BLaER1 (cell line): ENCODE data around the gene EMID1.

Experiments
- H3K27ac ChIP-seq: shearing (Covaris generic); formaldehyde crosslinking; 2 replicates; pipeline ENCODE4 v1.8.1; 2022
- H3K27me3 ChIP-seq: shearing (Covaris generic); formaldehyde crosslinking; 2 replicates; pipeline ENCODE4 v1.8.1; 2022
- H3K36me3 ChIP-seq: shearing (Covaris generic); formaldehyde crosslinking; 2 replicates; pipeline ENCODE4 v1.8.1; 2022
- H3K4me1 ChIP-seq: shearing (Covaris generic); formaldehyde crosslinking; 2 replicates; pipeline ENCODE4 v1.8.1; 2022
- H3K4me2 ChIP-seq: shearing (Covaris generic); formaldehyde crosslinking; 2 replicates; pipeline ENCODE4 v1.8.1; 2022
- H3K4me3 ChIP-seq: shearing (Covaris generic); formaldehyde crosslinking; 2 replicates; pipeline ENCODE4 v1.8.1; 2022
- H3K9ac ChIP-seq: shearing (Covaris generic); formaldehyde crosslinking; 2 replicates; pipeline ENCODE4 v1.8.1; 2022
- H3K9me3 ChIP-seq: shearing (Covaris generic); formaldehyde crosslinking; 2 replicates; pipeline ENCODE4 v1.8.1; 2022
- H4K20me1 ChIP-seq: shearing (Covaris generic); formaldehyde crosslinking; 2 replicates; pipeline ENCODE4 v1.8.1; 2022
- Cebpa-rat ChIP-seq: shearing (Covaris generic); IDR thresholded peaks from 2 replicates; pipeline ENCODE4 v1.8.1; 2022

The EMID1 gene

DNA sequence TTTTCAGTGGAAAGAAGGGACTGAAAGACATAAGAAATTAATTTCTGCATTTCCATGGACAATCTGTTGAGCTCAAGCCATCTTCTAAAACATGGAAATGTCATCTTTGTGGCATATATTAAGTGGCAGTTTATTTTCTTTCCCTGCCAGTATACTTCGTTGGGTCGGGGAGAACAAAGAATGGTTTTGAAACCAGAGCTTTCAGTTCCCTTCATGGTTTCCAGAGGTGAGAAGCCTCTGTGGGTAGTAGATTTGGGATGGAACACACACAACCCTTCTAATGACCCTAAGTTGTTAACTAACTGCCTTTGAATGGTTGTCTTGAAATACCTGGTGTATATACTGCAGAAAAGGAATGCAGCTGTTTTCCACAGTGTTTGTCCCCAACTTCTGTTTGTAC is 83.1 kb downstream of the EMID1 start:
- Histone ChIP-seq H3K4me2 (no peak overlapping the region), H3K4me3 (no peak overlapping the region), H4K20me1 (peaks cover 100% of the 10 kb centered on the region), H3K27me3 (no peaks in the 10 kb centered on the region), H3K9ac (no peak overlapping the region), H3K4me1 (no peaks in the 10 kb centered on the region), H3K36me3 (peaks cover 98% of the 10 kb centered on the region), H3K27ac (no peak overlapping the region), H3K9me3 (no peaks in the 10 kb centered on the region)
- no peak for TF ChIP-seq Cebpa-rat

DNA sequence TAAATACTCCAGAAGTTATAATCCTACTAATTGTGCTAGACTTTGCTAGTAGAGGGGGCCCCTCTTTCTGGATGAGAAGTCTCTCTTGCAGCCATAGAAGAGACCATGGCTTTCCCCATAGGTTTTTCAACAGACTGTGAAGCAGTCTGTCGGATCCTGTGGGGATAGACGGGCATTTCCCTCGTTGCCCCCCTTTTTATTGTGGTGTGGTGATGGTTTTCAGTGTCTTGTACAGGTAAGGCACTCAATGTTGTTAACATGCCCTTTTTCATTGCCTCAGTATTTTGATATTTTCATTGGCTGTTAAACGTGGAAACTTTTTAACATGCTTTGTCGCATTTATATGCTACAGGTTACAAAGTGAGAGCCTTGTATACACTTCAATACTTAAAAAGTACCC is 84.4 kb downstream of the EMID1 start:
- Histone ChIP-seq H4K20me1 (peaks cover 100% of the 10 kb centered on the region), H3K4me1 (no peaks in the 10 kb centered on the region), H3K4me2 (no peak overlapping the region), H3K9me3 (no peaks in the 10 kb centered on the region), H3K4me3 (no peak overlapping the region), H3K36me3 (peaks cover 98% of the 10 kb centered on the region), H3K9ac (no peak overlapping the region), H3K27ac (no peak overlapping the region), H3K27me3 (no peaks in the 10 kb centered on the region)
- TF ChIP-seq Cebpa-rat, result no peak

DNA sequence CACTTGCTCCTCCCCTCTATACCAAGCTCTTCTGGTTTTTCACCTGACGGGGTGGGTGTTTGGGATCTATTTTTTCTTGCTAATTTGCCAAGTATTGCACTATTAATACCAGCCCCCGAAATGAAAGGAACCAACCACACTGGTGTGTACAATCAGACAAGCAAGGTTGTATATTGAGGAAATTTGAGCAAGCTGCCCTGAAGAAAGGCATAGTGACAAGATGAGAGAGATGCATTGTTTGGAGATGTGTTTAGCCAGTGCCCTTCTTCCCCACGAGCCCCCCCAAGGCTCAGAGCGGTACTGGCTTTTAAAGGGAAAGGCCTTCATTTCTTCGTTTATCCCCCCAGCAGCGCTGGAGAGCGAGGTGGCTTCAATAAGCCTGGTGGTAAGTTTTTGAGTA is 85.5 kb downstream of the EMID1 start:
- peaks cover 100% of the 10 kb centered on the region for H4K20me1 ChIP-seq
- no peak overlapping the region for H3K27ac ChIP-seq
- H3K4me3 ChIP-seq, result no peak overlapping the region
- H3K36me3 ChIP-seq, result peaks cover 98% of the 10 kb centered on the region
- no peaks in the 10 kb centered on the region for H3K27me3 ChIP-seq
- H3K4me1 ChIP-seq, result no peaks in the 10 kb centered on the region
- TF ChIP-seq Cebpa-rat, result no peak
- no peak overlapping the region for H3K9ac ChIP-seq
- no peak overlapping the region for H3K4me2 ChIP-seq
- no peaks in the 10 kb centered on the region for H3K9me3 ChIP-seq

DNA sequence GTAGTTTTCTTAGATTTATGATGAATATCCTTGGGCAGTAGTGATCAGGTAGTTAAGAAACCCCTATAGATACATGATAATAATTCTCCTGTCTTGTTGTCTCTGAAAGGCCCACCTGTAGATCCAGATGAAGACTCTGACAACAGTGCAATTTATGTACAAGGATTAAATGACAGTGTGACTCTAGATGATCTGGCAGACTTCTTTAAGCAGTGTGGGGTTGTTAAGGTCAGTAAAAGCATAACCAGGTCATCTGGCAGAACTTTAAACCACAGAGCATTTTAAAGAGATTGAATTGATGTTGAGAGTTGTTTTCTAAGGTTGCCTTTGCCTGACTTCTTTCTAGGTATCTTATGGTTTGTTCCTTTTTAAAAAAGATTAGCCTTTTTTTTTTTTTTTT is 86.7 kb downstream of the EMID1 start:
- TF ChIP-seq Cebpa-rat, result no peak
- no peak overlapping the region for H3K4me2 ChIP-seq
- peaks cover 98% of the 10 kb centered on the region for H3K36me3 ChIP-seq
- no peak overlapping the region for H3K9ac ChIP-seq
- no peak overlapping the region for H3K4me3 ChIP-seq
- H3K27me3 ChIP-seq, result no peaks in the 10 kb centered on the region
- H4K20me1 ChIP-seq, result peaks cover 100% of the 10 kb centered on the region
- H3K9me3 ChIP-seq, result no peaks in the 10 kb centered on the region
- no peaks in the 10 kb centered on the region for H3K4me1 ChIP-seq
- H3K27ac ChIP-seq, result no peak overlapping the region

DNA sequence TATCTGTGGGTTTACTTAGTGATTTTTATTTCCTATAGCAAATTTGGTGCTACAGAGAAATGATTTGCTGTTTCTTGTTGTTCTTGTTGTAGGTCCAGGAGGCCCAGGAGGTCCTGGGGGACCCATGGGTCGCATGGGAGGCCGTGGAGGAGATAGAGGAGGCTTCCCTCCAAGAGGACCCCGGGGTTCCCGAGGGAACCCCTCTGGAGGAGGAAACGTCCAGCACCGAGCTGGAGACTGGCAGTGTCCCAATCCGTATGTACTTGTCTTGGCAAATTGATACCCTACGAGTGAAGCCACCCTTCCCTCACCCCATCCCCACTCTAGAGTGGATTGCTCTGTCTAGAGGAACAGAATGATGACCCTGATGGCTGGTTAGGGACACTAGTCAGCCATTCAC is 92.9 kb downstream of the EMID1 start:
- no peak overlapping the region for H3K4me2 ChIP-seq
- no peak overlapping the region for H3K27ac ChIP-seq
- peaks cover 98% of the 10 kb centered on the region for H4K20me1 ChIP-seq
- H3K9ac ChIP-seq, result no peak overlapping the region
- H3K36me3 ChIP-seq, result peaks cover 82% of the 10 kb centered on the region
- peaks cover 20% of the 10 kb centered on the region for H3K4me1 ChIP-seq
- no peak overlapping the region for H3K4me3 ChIP-seq
- no peak for TF ChIP-seq Cebpa-rat
- H3K27me3 ChIP-seq, result no peaks in the 10 kb centered on the region
- H3K9me3 ChIP-seq, result no peaks in the 10 kb centered on the region

DNA sequence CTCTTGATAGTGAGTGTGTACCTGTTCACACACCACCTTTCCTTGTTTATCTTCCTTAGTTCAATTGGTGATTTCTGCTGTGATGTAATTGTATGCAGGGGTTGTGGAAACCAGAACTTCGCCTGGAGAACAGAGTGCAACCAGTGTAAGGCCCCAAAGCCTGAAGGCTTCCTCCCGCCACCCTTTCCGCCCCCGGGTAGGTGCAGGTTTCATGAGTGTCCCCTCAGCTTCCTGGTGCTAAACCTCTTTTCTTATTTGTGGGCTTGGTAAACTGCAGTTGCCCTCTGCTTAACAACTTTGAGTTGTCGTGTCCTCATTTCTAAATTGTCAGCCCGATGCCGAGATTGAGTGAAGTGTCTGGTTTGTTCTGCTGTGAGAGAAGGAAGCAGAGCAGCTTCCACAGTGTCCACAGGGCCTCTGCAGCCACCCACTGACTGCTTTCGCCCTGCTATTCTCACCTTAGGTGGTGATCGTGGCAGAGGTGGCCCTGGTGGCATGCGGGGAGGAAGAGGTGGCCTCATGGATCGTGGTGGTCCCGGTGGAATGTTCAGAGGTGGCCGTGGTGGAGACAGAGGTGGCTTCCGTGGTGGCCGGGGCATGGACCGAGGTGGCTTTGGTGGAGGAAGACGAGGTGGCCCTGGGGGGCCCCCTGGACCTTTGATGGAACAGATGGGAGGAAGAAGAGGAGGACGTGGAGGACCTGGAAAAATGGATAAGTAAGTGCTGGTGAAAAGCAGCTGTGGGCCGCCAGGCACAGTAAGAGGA is 93.6 kb downstream of the EMID1 start:
- H3K9me3 ChIP-seq, result no peaks in the 10 kb centered on the region
- no peaks in the 10 kb centered on the region for H3K27me3 ChIP-seq
- no peak overlapping the region for H3K4me3 ChIP-seq
- no peak overlapping the region for H3K27ac ChIP-seq
- no peak overlapping the region for H3K4me2 ChIP-seq
- H3K4me1 ChIP-seq, result peaks cover 27% of the 10 kb centered on the region
- no peak overlapping the region for H3K9ac ChIP-seq
- TF ChIP-seq Cebpa-rat, result no peak
- H4K20me1 ChIP-seq, result peaks cover 92% of the 10 kb centered on the region
- H3K36me3 ChIP-seq, result peaks cover 75% of the 10 kb centered on the region

DNA sequence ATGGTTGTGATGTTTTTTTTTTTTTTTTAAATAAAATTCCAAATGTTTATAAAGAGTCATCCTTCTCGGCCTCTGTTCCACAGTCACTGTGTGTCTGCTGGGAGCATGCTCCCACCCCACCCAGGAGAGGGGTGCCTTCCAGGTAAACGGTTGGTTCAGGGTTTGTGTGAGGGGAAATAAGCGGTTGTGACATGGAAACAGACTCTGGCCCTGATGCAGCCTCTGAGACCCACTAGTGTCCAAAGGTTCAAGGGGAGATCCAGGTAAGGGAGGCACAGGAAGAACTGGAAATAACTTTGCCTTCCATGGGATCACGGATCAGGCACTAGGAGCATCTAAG is 94.7 kb downstream of the EMID1 start:
- Histone ChIP-seq H3K9me3 (no peaks in the 10 kb centered on the region), H3K9ac (no peak overlapping the region), H3K4me3 (no peak overlapping the region), H3K4me1 (peaks cover 38% of the 10 kb centered on the region), H3K4me2 (no peak overlapping the region), H3K27ac (no peak overlapping the region), H3K36me3 (peaks cover 64% of the 10 kb centered on the region), H4K20me1 (peaks cover 80% of the 10 kb centered on the region), H3K27me3 (peaks cover 1% of the 10 kb centered on the region; the same call in 1 of the 2 replicates)
- no peak for TF ChIP-seq Cebpa-rat

DNA sequence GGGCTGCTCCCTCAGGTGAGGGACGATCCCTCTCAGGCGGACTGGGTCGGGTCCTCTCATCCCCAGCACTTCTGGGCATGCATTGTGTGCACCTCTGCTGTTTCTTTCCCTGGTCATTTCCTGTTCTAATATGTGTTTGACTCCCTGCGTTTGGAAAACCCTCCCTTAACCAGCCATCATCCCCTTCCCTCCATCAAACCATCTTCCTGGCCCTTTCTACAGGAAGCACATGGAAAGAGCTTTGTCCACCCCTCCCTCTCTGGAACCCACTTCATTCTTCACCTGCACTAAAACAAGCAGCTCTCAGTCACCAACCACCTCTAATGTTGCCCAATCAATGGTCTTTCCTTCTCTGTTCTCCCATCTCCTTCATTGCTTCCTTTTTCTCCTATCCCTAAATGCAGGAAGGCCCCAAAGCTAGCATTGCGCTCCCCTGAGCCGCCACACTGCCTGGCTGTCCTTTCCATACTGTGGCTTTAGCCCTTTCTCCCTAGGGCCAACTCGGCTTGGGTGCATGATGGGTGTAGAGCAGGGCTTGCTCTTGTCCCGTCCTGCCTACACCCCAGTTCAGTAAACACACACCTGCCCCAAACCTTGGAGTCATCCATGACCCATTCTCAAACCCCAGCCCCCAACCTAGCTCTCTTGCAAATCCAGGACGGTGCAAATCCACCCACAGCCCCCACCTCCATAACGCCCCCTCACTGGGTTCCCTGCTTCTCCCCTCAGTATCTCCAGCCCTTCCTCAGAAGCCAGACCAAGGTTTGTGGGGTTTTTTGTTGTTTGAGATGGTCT is 95.3 kb downstream of the EMID1 start:
- Histone ChIP-seq H3K27ac (no peak overlapping the region), H4K20me1 (peaks cover 75% of the 10 kb centered on the region)

DNA sequence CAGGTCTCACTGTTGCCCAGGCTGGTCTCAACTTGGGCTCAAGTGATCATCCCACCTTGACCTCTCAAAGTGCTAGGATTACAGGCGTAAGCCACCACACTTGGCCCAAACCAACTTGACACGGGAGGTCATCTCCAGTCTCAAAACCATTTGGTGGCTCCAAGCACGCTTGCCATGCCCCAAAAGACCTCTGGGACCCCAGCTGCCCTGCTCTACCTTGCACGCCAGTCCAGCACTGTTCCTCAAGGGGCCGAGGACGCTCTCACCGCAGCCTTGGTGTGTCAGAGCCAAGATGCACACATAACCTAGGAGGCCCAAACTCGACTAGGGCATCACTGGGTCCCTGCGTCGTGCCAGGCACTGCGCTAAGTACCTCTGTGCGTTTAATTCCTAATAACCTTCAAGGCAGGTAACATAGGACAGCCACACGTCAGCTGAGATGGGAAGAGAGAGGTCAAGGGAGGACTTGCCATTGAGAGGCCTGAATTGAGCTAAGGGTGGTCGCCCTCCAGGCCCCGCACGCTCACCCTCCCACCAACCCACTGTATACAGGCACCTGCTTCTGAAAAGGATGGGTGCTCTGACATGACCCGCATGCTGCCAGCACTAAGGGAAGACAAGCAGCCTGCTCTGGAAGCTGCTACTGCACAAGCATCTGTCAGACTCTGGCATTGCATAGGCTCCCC is 96.2 kb downstream of the EMID1 start:
- H3K36me3 ChIP-seq, result peaks cover 50% of the 10 kb centered on the region
- TF ChIP-seq Cebpa-rat, result no peak

More for the DNA sequence above, 95.3 kb downstream of the EMID1 start:
- Histone ChIP-seq H3K4me3 (no peak overlapping the region), H3K36me3 (peaks cover 59% of the 10 kb centered on the region), H3K4me1 (peaks cover 44% of the 10 kb centered on the region), H3K9ac (no peak overlapping the region), H3K4me2 (no peak overlapping the region), H3K27me3 (peaks cover 5% of the 10 kb centered on the region; the same call in 1 of the 2 replicates), H3K9me3 (no peaks in the 10 kb centered on the region)
- TF ChIP-seq Cebpa-rat, result no peak

DNA sequence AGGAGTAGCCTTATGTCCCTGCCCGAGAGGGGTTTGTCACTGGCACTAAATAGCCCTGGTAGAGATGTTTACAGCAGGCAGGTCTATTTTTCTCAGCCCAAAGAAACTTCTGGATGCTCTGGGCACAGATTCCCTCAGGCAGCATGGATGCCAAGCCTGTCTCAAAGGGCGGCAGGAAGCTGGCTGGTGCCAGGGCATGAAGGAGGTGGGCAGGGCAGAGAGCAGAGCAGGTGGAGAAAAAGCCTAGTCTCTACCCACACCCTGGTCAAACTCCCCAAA is 96.6 kb downstream of the EMID1 start:
- H3K4me1 ChIP-seq, result peaks cover 50% of the 10 kb centered on the region
- peaks cover 45% of the 10 kb centered on the region for H3K36me3 ChIP-seq
- no peak overlapping the region for H3K9ac ChIP-seq
- TF ChIP-seq Cebpa-rat, result no peak
- no peaks in the 10 kb centered on the region for H3K9me3 ChIP-seq
- H3K27me3 ChIP-seq, result peaks cover 18% of the 10 kb centered on the region
- H4K20me1 ChIP-seq, result peaks cover 63% of the 10 kb centered on the region
- H3K27ac ChIP-seq, result no peak overlapping the region
- H3K4me2 ChIP-seq, result peak overlapping the region; percentile 100
- no peak overlapping the region for H3K4me3 ChIP-seq

More for the DNA sequence above, 96.2 kb downstream of the EMID1 start:
- Histone ChIP-seq H3K4me2 (peak overlapping the region; percentile 100; the same call in 1 of the 2 replicates), H3K27ac (no peak overlapping the region), H4K20me1 (peaks cover 66% of the 10 kb centered on the region), H3K27me3 (peaks cover 13% of the 10 kb centered on the region), H3K4me1 (peaks cover 50% of the 10 kb centered on the region), H3K9me3 (no peaks in the 10 kb centered on the region), H3K9ac (no peak overlapping the region), H3K4me3 (no peak overlapping the region)
